HL-60 (cell line): Measurements from ENCODE around the gene PRSS33.

Experiments used
- DNase-seq, 2 experiments: peaks; one replicate each; pipeline ENCODE4 v3.0.0-alpha.2; 2010 to 2020; ENCODE audit warnings: low read depth in 1 of 2, low spot score in 1 of 2
- H3K27ac ChIP-seq: fragments of 250-450 bp; sonication (Bioruptor Pico); replicated peaks from 2 replicates; pipeline ENCODE4 v1.5.1; 2020; ENCODE audit warnings: mild to moderate bottlenecking, moderate library complexity
- H3K27me3 ChIP-seq: fragments of 250-450 bp; sonication (Bioruptor Pico); 2 replicates; pipeline ENCODE4 v1.5.1; 2021; ENCODE audit warnings: mild to moderate bottlenecking, moderate library complexity; ENCODE audit not compliant: insufficient read depth, poor library complexity, severe bottlenecking
- H3K4me3 ChIP-seq: replicated peaks from 2 replicates; pipeline ENCODE4 v1.5.1; 2011; ENCODE audit warnings: mild to moderate bottlenecking, control low read depth, low read length; ENCODE audit not compliant: insufficient read depth
- CTCF ChIP-seq: IDR thresholded peaks from one replicate; pipeline ENCODE4 v1.5.1; 2011; ENCODE audit warnings: low read length, control low read depth, inconsistent platforms; ENCODE audit not compliant: insufficient read depth
- GABPA ChIP-seq: IDR thresholded peaks from 2 replicates; pipeline ENCODE4 v1.6.1; 2012; ENCODE audit warnings: low read depth
- POLR2AphosphoS5 ChIP-seq: IDR thresholded peaks from 2 replicates; pipeline ENCODE4 v1.6.1; 2012; ENCODE audit warnings: low read depth
- REST ChIP-seq: IDR thresholded peaks from 2 replicates; pipeline ENCODE4 v1.6.1; 2012; ENCODE audit warnings: low read depth; ENCODE audit not compliant: insufficient replicate concordance
- SPI1 ChIP-seq: IDR thresholded peaks from 2 replicates; pipeline ENCODE4 v1.6.1; 2012; ENCODE audit warnings: low read depth, mild to moderate bottlenecking, borderline replicate concordance

The PRSS33 gene

GRCh38 chr16:2761472-2761871, 25.9 kb downstream of the PRSS33 start:
- peak in 1 of 2 experiments; percentile 25 for DNase-seq
- Histone ChIP-seq H3K27me3 (no peaks in the 10 kb centered on the region), H3K27ac (no peak overlapping the region), H3K4me3 (no peak overlapping the region)
- TF ChIP-seq SPI1 = no peak
- no peak for TF ChIP-seq REST
- no peak for TF ChIP-seq GABPA
- no peak for TF ChIP-seq CTCF
- TF ChIP-seq POLR2AphosphoS5 = no peak

- Histone ChIP-seq H3K27ac (no peak overlapping the region), H3K27me3 (no peaks in the 10 kb centered on the region), H3K4me3 (no peak overlapping the region)
- TF ChIP-seq CTCF = no peak
- TF ChIP-seq GABPA = no peak
- no peak for TF ChIP-seq REST
- no peak for TF ChIP-seq SPI1
- no peak for TF ChIP-seq POLR2AphosphoS5
- DNase-seq = peak in 1 of 2 experiments; percentile 17
Measured at GRCh38 chr16:2757344-2757743, 30.0 kb downstream of the PRSS33 start.

GRCh38 chr16:2756288-2757015, 30.9 kb downstream of the PRSS33 start:
- DNase-seq = peak in 1 of 2 experiments; percentile 26
- Histone ChIP-seq H3K4me3 (no peak overlapping the region), H3K27me3 (no peaks in the 10 kb centered on the region), H3K27ac (no peak overlapping the region)
- no peak for TF ChIP-seq SPI1
- no peak for TF ChIP-seq GABPA
- TF ChIP-seq POLR2AphosphoS5 = no peak
- TF ChIP-seq REST = no peak
- TF ChIP-seq CTCF = no peak
